HG03108 (cell line): Measurements from ENCODE around the gene MYF6.

Experiments
- ATAC-seq: cut with Tn5 transposase; IDR thresholded peaks from one replicate; pipeline ENCODE4 v1.9.1; 2021; ENCODE audit warnings: moderate library complexity; ENCODE audit not compliant: unreplicated experiment

Gene MYF6

GRCh38 chr12:80754274-80754673 is 46.8 kb downstream of the MYF6 start:
- no peak for ATAC-seq

GRCh38 chr12:80756875-80757274 is 49.4 kb downstream of the MYF6 start:
- ATAC-seq: no peak
